ENCODE results near the gene KLHL17.

Gene KLHL17

GRCh38 chr1:953524-954320 is 6.7 kb upstream of the KLHL17 start:
- no peak for TF ChIP-seq CTCF (IDR thresholded peaks at IDR 0.05)

GRCh38 chr1:954927-955326 is 5.5 kb upstream of the KLHL17 start:
- no peak for TF ChIP-seq CTCF (IDR thresholded peaks at IDR 0.05)

GRCh38 chr1:955474-955873 is 4.9 kb upstream of the KLHL17 start:
- TF ChIP-seq CTCF (IDR thresholded peaks at IDR 0.05): no peak

- TF ChIP-seq CTCF (IDR thresholded peaks at IDR 0.05): no peak
Observed at GRCh38 chr1:956636-957035, 3.7 kb upstream of the KLHL17 start.

GRCh38 chr1:958823-959730 is 1.3 kb upstream of the KLHL17 start, which contains the start of gene NOC2L:
NOC2L (minus strand) TSS chr1:959256; CDS start chr1:959240, 16 bp downstream.
- no peak for TF ChIP-seq CTCF (IDR thresholded peaks at IDR 0.05)

GRCh38 chr1:959731-960362 is 537 bp upstream of the KLHL17 start:
- TF ChIP-seq CTCF (IDR thresholded peaks at IDR 0.05): no peak

GRCh38 chr1:961132-961669 is 817 bp downstream of the KLHL17 start:
- TF ChIP-seq CTCF (IDR thresholded peaks at IDR 0.05): no peak

All from LNCAP (cell line).